B cell (primary cell): ENCODE results near the gene FMN1. TPM values are rescaled to one million over a fixed set of nuclear protein-coding genes. Genes with fewer than 3 reads are reported as not detected.

Source experiments
- ATAC-seq: fragments of 200-7000 bp; cut with Tn5 transposase; one replicate; pipeline ENCODE4 v1.10.0; 2021; ENCODE audit warnings: low read depth, mild to moderate bottlenecking, moderate number of reproducible peaks, moderate library complexity
- CTCF ChIA-PET: fragments of 350-600 bp; sonication (Branson Sonifier 250); formaldehyde crosslinking; loops from one replicate; lab custom pipeline; 2021; ENCODE audit warnings: antibody characterized with exemption, inconsistent platforms; lab: Charles Lee
- POLR2A ChIA-PET: fragments of 350-600 bp; sonication (Branson Sonifier 250); formaldehyde crosslinking; loops from one replicate; lab custom pipeline; 2021; ENCODE audit warnings: antibody characterized with exemption; lab: Charles Lee
- DNase-seq: peaks from one replicate; pipeline ENCODE4 v3.0.0; 2013
- H2AFZ ChIP-seq: 2 replicates; pipeline ENCODE4 v1.6.1; 2012; ENCODE audit warnings: mild to moderate bottlenecking, low read depth, low read length; ENCODE audit not compliant: insufficient read depth, poor library complexity, severe bottlenecking
- H3K27ac ChIP-seq, 2 donors: 1 replicate in 1 of 2; 2 replicates in 1 of 2; pipeline ENCODE4 v1.5.1; 2012 to 2013; ENCODE audit warnings: low read length in 2 of 2, mild to moderate bottlenecking in 2 of 2, moderate library complexity in 1 of 2
- H3K27me3 ChIP-seq, 4 experiments: fragments of 200-600 bp in 1 of 4; sonication (generic) in 1 of 4; replicated peaks in 1 of 4; 1 replicate in 2 of 4; 2 replicates in 2 of 4; pipeline versions ENCODE4 v1.6.1 to v1.7.0; 2013 to 2016; ENCODE audit warnings: low read length in 3 of 4, mild to moderate bottlenecking in 2 of 4, mixed read lengths in 1 of 4, moderate library complexity in 1 of 4; ENCODE audit not compliant: insufficient read depth in 4 of 4, control insufficient read depth in 3 of 4; ENCODE audit errors: control extremely low read depth in 1 of 4
- H3K36me3 ChIP-seq, 2 experiments: replicated peaks in 1 of 2; 1 replicate in 1 of 2; 2 replicates in 1 of 2; pipeline versions ENCODE4 v1.6.1 to v1.7.1; 2013; ENCODE audit warnings: low read length in 1 of 2; ENCODE audit not compliant: insufficient read depth in 2 of 2, control insufficient read depth in 1 of 2; ENCODE audit errors: control extremely low read depth in 1 of 2, extremely low read depth in 1 of 2
- H3K4me1 ChIP-seq, 2 donors: fragments of 200-600 bp in 1 of 2; sonication (generic) in 1 of 2; 1 replicate in 1 of 2; 2 replicates in 1 of 2; pipeline versions ENCODE4 v1.5.1 to v1.6.1; 2013 to 2017; ENCODE audit warnings: low read length in 2 of 2; ENCODE audit not compliant: control insufficient read depth in 2 of 2, insufficient read depth in 2 of 2
- H3K4me2 ChIP-seq: replicated peaks from 2 replicates; pipeline ENCODE3; 2012; ENCODE audit warnings: mild to moderate bottlenecking, low read depth, low read length; ENCODE audit not compliant: poor library complexity, severe bottlenecking
- H3K4me3 ChIP-seq, 5 experiments: fragments of 200-600 bp in 1 of 5; sonication (generic) in 1 of 5; 1 replicate in 3 of 5; 2 replicates in 2 of 5; pipeline versions ENCODE4 v1.5.1 to v1.7.0; 2011 to 2016; ENCODE audit warnings: low read length in 4 of 5, mild to moderate bottlenecking in 4 of 5, low read depth in 2 of 5, control low read depth in 1 of 5, moderate library complexity in 1 of 5; ENCODE audit not compliant: insufficient read depth in 1 of 5; ENCODE audit errors: control extremely low read depth in 1 of 5, extremely low read depth in 1 of 5
- H3K79me2 ChIP-seq: fragments of 200-600 bp; sonication (generic); one replicate; pipeline ENCODE4 v1.6.0; 2016; ENCODE audit warnings: low read length; ENCODE audit not compliant: control insufficient read depth, insufficient read depth
- H3K9ac ChIP-seq: fragments of 200-600 bp; sonication (generic); 2 replicates; pipeline ENCODE4 v1.6.1; 2017; ENCODE audit warnings: mild to moderate bottlenecking, low read length, moderate library complexity
- H3K9me3 ChIP-seq, 3 donors: one replicate each; pipeline versions ENCODE4 v1.6.1 to v1.7.1; 2013; ENCODE audit warnings: low read length in 2 of 3; ENCODE audit not compliant: control insufficient read depth in 2 of 3, insufficient read depth in 1 of 3; ENCODE audit errors: control extremely low read depth in 1 of 3
- H4K20me1 ChIP-seq: 2 replicates; pipeline ENCODE4 v1.6.0; 2012; ENCODE audit warnings: mild to moderate bottlenecking, low read length; ENCODE audit not compliant: insufficient read depth, control insufficient read depth, poor library complexity, severe bottlenecking
- H3K27ac Mint-ChIP-seq: one replicate; pipeline ENCODE4 v1.8.0; 2021; ENCODE audit warnings: mixed read lengths
- H3K27me3 Mint-ChIP-seq: one replicate; pipeline ENCODE4 v1.8.0; 2021; ENCODE audit warnings: mixed read lengths
- H3K4me1 Mint-ChIP-seq: one replicate; pipeline ENCODE4 v1.8.0; 2021; ENCODE audit warnings: mixed read lengths
- H3K4me3 Mint-ChIP-seq: one replicate; pipeline ENCODE4 v1.8.0; 2021; ENCODE audit warnings: mixed read lengths
- H3K9me3 Mint-ChIP-seq: one replicate; pipeline ENCODE4 v1.8.0; 2022; ENCODE audit warnings: mixed read lengths; ENCODE audit not compliant: insufficient read depth
- EZH2 ChIP-seq: IDR thresholded peaks from 2 replicates; pipeline ENCODE4 v1.6.1; 2012; ENCODE audit warnings: borderline replicate concordance, low read depth, mild to moderate bottlenecking, moderate library complexity, low read length; ENCODE audit not compliant: insufficient read depth, poor library complexity, severe bottlenecking
- WGBS: methylation state at CpG from one replicate; pipeline ENCODE4 v1.1.5; 2013; ENCODE audit warnings: missing lambda C conversion rate; ENCODE audit not compliant: insufficient coverage; 5-methylcytosine and 5-hydroxymethylcytosine counted together
- intact Hi-C: fragments of 100-400 bp; cut with micrococcal nuclease; formaldehyde crosslinking; loops from one replicate; pipeline ENCODE4 v1.10.0; 2022
- polyA plus RNA-seq: library from polyadenylated mRNA; depleted of rRNA; stranded (reverse); fragments of >200 nt; gene quantifications from 2 replicates; pipeline ENCODE4 v1.2.3, GENCODE V29; 2012
- total RNA-seq, 2 donors: library from RNA; stranded (reverse); fragments of 120-200 nt in 1 of 2; gene quantifications; 1 replicate in 1 of 2; 2 replicates in 1 of 2; pipeline versions ENCODE4 v1.2.3 to v1.2.4, GENCODE V29; 2013 to 2022
- TF ChIP-seq, protein P1 (sequence below): fragments of 200-600 bp; IDR thresholded peaks from one replicate; pipeline ENCODE4 v1.8.0; 2022; ENCODE audit warnings: antibody characterized with exemption, mild to moderate bottlenecking

FMN1 gene
- total and polyA plus RNA-seq, 2 donors (not counting 1 experiment from before 2014, with no cell fraction given) = 0.21 to 0.96 TPM

DNA sequence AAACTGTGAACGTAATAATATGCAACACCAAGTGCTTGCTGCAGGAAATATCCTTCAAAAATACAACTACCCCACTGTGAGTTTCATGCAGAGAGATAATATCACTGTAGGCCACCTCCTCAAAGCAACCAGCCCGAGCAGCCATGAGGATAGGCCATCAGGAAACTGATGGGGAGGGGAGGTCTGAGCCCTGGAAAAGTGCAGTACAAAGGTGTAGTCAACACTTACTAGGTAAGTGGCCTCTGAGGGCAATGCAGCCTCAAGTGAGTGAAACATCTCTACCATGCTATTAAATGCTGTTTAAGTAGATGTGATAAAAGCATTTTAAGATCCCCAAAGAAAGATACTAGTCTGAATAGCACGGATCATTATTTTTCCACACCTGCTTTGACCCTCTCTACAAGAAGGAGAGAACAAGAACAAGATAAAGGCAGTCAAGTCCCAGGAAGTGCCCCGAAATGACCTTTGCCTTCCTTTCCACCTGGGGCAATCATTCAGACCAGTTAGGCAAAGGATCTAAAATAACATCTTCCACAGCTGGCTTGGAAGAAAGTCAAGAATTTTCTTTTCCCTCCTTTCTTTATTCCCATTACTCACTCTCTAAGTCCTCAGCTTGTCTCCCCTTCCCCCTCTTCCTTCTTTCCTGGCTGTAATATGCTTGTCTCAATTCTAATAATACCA, 62.8 kb downstream of the FMN1 start:
- no peaks in the 10 kb centered on the region for H3K36me3 ChIP-seq
- 83% methylated on average over 2 of the region's 4 CpGs for WGBS
- TF ChIP-seq, protein P1, sequence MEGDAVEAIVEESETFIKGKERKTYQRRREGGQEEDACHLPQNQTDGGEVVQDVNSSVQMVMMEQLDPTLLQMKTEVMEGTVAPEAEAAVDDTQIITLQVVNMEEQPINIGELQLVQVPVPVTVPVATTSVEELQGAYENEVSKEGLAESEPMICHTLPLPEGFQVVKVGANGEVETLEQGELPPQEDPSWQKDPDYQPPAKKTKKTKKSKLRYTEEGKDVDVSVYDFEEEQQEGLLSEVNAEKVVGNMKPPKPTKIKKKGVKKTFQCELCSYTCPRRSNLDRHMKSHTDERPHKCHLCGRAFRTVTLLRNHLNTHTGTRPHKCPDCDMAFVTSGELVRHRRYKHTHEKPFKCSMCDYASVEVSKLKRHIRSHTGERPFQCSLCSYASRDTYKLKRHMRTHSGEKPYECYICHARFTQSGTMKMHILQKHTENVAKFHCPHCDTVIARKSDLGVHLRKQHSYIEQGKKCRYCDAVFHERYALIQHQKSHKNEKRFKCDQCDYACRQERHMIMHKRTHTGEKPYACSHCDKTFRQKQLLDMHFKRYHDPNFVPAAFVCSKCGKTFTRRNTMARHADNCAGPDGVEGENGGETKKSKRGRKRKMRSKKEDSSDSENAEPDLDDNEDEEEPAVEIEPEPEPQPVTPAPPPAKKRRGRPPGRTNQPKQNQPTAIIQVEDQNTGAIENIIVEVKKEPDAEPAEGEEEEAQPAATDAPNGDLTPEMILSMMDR = no peak
- TF ChIP-seq EZH2 = no peak
- POLR2A ChIA-PET = no interaction called here
- Mint-ChIP-seq H3K9me3 (no peaks in the 10 kb centered on the region), H3K27me3 (peaks cover 7% of the 10 kb centered on the region), H3K4me1 (peaks cover 1% of the 10 kb centered on the region), H3K4me3 (no peak overlapping the region), H3K27ac (no peak overlapping the region)
- no peak for DNase-seq
- no peaks in the 10 kb centered on the region for H4K20me1 ChIP-seq
- no peak overlapping the region for H3K9ac ChIP-seq
- intact Hi-C loops = no loop called here
- CTCF ChIA-PET = interaction anchor here (1.2 to 3.8 kb wide), 3 partner anchors 9 to 482 kb away, joined by 4 to 19 read pairs (median 9); no protein-coding TSS in a partner anchor
- no peak overlapping the region for H3K4me2 ChIP-seq
- no peak for ATAC-seq
- peaks cover 0 to 8% (median 0%) of the 10 kb centered on the region in 3 donors for H3K9me3 ChIP-seq
- no peak overlapping the region for H3K27ac ChIP-seq
- H3K27me3 ChIP-seq = no peaks in the 10 kb centered on the region
- no peaks in the 10 kb centered on the region for H3K79me2 ChIP-seq
- H2AFZ ChIP-seq = no peak overlapping the region
- peaks cover 0 to 1% of the 10 kb centered on the region in 2 donors for H3K4me1 ChIP-seq
- no peak overlapping the region for H3K4me3 ChIP-seq

DNA sequence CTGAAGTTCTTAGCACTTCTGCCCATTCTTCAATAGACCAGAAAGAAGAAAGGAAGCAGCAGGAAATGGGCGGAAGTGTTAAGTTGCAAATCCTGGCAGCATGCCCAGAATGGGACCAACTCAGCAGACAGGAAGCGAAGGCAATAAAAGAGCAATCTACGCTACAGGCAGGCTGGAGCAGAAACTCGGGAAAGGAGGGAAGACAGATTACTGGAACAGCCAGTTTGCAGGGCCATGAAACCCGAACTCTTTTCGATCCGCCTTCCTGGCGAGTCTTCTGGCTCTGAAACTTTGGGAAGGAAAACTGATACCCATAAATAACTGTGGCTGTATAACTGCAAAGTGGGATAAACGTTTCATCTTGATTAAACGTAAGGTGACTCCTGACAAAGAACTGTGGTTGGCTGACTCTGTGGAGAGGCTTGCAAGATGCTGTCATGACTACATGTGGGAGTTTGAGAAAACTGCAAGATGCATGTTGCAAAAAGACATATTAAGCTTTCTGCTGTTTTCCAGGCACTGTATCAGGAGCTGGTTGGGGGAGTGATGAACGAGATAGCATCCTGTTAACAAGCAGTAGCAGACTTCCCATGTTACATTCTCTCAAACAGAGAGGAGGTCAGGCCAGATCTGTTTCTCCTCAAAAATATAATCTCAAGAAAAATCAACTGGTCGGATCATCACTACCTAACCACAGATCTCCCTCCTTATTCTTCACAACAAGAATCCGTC, 67.8 kb downstream of the FMN1 start:
- Mint-ChIP-seq H3K4me3 (no peak overlapping the region), H3K27me3 (peaks cover 6% of the 10 kb centered on the region), H3K9me3 (no peaks in the 10 kb centered on the region), H3K4me1 (peaks cover 12% of the 10 kb centered on the region), H3K27ac (no peak overlapping the region)
- Histone ChIP-seq H3K9ac (no peak overlapping the region), H3K27me3 (no peaks in the 10 kb centered on the region), H3K79me2 (no peaks in the 10 kb centered on the region), H3K4me2 (no peak overlapping the region), H2AFZ (no peak overlapping the region), H4K20me1 (no peaks in the 10 kb centered on the region), H3K4me3 (no peak overlapping the region), H3K4me1 (peaks cover 0 to 9% of the 10 kb centered on the region in 2 donors), H3K36me3 (no peaks in the 10 kb centered on the region), H3K27ac (no peak overlapping the region), H3K9me3 (peaks cover 0 to 8% (median 1%) of the 10 kb centered on the region in 3 donors)
- ATAC-seq = no peak
- ChIA-PET POLR2A (no interaction called here), CTCF (no interaction called here)
- DNase-seq = peak; percentile 17
- 28% methylated on average over 12 of the region's 13 CpGs for WGBS
- intact Hi-C loops = no loop called here
- TF ChIP-seq EZH2 = no peak
- TF ChIP-seq, protein P1 = no peak
